Measurements from ENCODE around the gene CPNE6. TPM values are rescaled to one million over a fixed set of nuclear protein-coding genes. Genes with fewer than 3 reads are reported as not detected.
A peak's percentile ranks its signal among the peaks of the same experiment; 100 is the strongest.

CPNE6 gene
- total and polyA plus RNA-seq, 2 of the 13 experiments (the other 11 are each of a cell fraction or from before 2014, with no cell fraction given), result not detected

- TF ChIP-seq ZNF687 (CRISPR knock-in tag; IDR thresholded peaks at IDR 0.05) (peak; percentile 98), ZNF44 (CRISPR knock-in tag; IDR thresholded peaks at IDR 0.05) (no peak), HOMEZ (CRISPR knock-in tag; IDR thresholded peaks at IDR 0.05; ENCODE audit: low read depth) (peak; percentile 99), BCL3 (CRISPR knock-in tag; IDR thresholded peaks at IDR 0.05) (peak; percentile 63), PCBP2 (optimal IDR thresholded peaks at IDR 0.05; ENCODE audit: low read depth, low read length, poor library complexity, severe bottlenecking) (peak; percentile 80), MTA3 (CRISPR knock-in tag; IDR thresholded peaks at IDR 0.05) (0 out of 2 replicates have a peak, but pooled peaks have one; percentile 25), ZNF576 (CRISPR knock-in tag; IDR thresholded peaks at IDR 0.05) (peak; percentile 38)
- TF ChIP-seq, protein P1, sequence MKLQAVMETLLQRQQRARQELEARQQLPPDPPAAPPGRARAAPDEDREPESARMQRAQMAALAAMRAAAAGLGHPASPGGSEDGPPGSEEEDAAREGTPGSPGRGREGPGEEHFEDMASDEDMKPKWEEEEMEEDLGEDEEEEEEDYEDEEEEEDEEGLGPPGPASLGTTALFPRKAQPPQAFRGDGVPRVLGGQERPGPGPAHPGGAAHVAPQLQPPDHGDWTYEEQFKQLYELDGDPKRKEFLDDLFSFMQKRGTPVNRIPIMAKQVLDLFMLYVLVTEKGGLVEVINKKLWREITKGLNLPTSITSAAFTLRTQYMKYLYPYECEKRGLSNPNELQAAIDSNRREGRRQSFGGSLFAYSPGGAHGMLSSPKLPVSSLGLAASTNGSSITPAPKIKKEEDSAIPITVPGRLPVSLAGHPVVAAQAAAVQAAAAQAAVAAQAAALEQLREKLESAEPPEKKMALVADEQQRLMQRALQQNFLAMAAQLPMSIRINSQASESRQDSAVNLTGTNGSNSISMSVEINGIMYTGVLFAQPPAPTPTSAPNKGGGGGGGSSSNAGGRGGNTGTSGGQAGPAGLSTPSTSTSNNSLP (IDR thresholded peaks at IDR 0.05; ENCODE audit: low read depth, low read length), result peak; percentile 92
- TF ChIP-seq, protein P2, sequence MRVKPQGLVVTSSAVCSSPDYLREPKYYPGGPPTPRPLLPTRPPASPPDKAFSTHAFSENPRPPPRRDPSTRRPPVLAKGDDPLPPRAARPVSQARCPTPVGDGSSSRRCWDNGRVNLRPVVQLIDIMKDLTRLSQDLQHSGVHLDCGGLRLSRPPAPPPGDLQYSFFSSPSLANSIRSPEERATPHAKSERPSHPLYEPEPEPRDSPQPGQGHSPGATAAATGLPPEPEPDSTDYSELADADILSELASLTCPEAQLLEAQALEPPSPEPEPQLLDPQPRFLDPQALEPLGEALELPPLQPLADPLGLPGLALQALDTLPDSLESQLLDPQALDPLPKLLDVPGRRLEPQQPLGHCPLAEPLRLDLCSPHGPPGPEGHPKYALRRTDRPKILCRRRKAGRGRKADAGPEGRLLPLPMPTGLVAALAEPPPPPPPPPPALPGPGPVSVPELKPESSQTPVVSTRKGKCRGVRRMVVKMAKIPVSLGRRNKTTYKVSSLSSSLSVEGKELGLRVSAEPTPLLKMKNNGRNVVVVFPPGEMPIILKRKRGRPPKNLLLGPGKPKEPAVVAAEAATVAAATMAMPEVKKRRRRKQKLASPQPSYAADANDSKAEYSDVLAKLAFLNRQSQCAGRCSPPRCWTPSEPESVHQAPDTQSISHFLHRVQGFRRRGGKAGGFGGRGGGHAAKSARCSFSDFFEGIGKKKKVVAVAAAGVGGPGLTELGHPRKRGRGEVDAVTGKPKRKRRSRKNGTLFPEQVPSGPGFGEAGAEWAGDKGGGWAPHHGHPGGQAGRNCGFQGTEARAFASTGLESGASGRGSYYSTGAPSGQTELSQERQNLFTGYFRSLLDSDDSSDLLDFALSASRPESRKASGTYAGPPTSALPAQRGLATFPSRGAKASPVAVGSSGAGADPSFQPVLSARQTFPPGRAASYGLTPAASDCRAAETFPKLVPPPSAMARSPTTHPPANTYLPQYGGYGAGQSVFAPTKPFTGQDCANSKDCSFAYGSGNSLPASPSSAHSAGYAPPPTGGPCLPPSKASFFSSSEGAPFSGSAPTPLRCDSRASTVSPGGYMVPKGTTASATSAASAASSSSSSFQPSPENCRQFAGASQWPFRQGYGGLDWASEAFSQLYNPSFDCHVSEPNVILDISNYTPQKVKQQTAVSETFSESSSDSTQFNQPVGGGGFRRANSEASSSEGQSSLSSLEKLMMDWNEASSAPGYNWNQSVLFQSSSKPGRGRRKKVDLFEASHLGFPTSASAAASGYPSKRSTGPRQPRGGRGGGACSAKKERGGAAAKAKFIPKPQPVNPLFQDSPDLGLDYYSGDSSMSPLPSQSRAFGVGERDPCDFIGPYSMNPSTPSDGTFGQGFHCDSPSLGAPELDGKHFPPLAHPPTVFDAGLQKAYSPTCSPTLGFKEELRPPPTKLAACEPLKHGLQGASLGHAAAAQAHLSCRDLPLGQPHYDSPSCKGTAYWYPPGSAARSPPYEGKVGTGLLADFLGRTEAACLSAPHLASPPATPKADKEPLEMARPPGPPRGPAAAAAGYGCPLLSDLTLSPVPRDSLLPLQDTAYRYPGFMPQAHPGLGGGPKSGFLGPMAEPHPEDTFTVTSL (CRISPR knock-in tag; IDR thresholded peaks at IDR 0.05; ENCODE audit: borderline replicate concordance), result no peak
Measured at GRCh38 chr14:24113801-24114531, 42.6 kb downstream of the CPNE6 start (continued).

Data from HepG2 (cell line).